HG02943 (cell line): Measurements from ENCODE around the gene ANKH.

Experiments
- ATAC-seq: cut with Tn5 transposase; IDR thresholded peaks from one replicate; pipeline ENCODE4 v1.9.1; 2021; ENCODE audit warnings: mild to moderate bottlenecking, low read depth, moderate library complexity; ENCODE audit not compliant: unreplicated experiment

ANKH gene

DNA sequence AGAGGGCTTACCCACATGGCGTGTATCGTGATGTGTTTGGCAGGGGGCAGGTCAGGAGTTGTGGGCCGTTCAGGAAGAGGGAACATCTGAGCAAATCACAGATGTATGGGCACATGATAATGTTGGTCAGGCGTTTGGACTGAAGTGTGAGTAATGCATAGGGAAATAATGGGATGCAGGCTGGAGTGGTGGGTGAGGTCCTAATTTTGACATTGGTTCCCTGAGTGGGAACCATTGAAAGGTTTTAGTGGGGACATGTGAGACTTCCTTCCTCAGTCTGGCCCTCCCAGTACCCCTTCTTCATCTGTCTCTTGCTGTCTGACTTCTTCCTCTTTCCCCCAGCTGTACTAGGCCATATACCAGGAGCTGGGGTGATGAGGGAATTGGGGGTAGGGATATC, 199.5 kb downstream of the ANKH start:
- no peak for ATAC-seq

DNA sequence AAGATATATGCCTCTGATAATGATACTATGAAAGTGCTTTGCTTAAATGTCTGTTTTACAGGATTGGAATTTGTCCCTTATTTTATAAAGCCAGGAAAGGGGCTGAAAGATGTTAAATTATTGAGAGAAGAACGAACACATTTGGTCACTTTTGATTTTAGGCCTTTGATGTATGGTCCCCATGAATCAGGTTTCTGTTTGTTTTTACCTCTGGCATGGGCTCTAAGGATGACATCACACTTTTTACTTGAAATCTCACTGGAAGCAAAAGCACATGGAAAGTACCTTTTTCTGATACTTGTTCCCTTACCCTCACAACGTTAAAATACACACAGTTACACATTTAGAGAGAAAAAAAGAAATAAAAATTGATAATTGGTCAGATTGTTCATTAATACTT, 200.2 kb downstream of the ANKH start:
- no peak for ATAC-seq

DNA sequence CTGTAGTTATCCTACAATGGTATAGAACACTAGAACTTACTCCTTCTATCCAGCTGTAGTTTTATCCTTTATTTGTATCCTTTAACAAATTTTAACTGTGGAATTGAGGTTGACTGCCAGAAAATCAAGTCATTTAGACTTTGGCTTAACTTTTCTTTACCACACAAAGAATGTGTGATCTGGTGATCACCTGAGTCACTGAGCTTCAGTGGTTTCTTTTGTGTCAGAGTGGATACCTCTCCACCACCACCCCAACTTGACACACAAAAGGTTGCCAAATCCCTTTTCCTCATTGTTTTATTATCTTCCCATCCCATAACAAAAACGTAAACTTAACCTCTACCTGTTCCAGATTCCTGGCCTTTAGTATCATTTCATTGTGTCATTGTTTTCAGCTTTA, 201.6 kb downstream of the ANKH start:
- ATAC-seq = no peak

DNA sequence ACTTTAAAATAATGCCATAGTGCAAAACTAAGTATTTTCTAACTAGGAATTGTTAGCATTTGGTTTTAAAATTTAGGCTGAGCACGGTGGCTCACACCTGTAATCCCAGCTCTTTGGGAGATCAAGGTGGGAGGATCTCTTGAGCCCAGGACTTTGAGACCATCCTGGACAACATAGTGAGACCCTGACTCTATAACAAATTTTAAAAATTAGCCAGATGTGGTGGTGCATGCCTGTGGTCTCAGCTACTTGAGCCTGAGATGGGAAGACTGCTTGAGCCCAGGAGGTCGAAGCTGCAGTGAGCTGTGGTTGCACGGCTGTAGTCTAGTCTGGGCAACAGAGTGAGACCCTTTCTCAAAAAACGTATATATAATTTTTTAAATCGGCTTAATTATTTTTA, 202.2 kb downstream of the ANKH start:
- ATAC-seq = no peak

DNA sequence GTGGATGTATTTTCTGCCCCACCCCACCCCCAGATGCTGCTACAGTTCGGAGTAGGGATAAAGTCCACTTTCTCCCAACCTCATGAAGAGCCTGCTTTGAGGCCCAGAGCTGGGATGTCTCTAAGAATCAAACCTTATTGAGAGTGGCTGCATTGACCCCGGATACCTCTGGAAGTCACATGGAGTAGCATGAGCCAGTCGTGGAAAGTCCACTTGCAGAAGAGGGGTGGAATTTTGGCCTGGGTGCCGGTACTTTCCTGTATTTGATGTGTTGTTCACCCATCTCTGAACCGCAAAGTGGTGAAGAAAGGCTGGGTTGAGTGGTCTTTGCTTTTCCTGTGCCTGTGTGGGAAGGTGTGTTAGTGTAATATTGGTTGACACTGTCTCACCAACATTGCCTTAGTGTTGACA, 203.4 kb downstream of the ANKH start:
- no peak for ATAC-seq

DNA sequence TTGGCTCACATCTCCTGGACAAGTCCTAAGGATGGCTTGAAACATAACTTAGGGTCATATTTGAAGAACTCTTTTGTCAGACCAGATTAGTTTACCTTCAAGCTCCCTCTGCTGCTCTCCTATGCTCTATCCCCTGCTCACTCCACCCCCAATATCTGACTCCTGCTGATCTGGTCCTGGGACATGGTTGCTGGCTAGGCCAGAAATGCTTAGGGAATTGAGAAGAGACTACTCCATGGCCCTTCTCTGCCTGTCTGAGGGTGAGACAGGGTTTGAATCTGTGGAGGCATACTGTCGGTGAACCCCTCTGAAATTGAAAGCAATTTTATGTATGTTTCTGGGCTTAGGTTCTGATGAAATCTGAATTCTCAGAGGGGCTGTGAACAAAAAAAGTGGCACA, 203.8 kb downstream of the ANKH start:
- no peak for ATAC-seq

DNA sequence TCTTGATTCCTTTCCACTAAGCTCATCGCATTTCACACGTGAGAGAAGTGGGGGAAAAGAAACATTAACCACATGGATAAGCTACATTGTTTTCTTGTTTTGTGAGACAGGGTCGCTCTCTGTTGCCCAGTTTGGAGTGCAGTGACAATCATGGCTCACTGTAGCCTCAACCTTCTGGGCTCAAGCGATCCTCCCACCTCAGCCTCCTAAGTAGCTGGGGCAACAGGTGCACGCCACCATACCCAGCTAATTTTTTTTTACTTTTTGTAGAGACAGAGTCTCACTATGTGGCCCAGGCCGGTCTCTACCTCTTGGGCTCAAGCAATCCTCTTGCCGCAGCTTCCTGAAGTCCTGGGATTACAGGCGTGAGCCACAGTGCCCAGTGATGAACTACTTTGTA, 204.3 kb downstream of the ANKH start:
- no peak for ATAC-seq

DNA sequence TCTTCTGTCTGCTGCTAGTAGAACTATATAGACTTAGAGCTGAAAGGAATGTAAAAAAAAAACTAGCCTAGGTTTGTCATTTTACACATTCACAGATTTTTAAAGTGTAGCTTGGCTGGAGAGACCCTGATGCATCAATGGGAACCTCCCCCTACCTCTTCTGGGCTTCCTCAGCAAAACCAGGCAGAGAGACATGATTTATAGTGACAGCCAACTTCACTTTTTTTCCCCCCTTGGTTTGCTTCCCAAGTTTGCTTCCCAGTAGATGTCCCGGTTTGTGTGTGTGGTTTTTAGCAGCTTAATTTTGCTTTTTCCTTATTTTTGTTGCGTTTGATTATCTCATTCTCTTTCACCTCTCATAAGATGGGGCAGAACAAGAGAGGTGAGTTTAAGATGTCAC, 205.2 kb downstream of the ANKH start:
- ATAC-seq = no peak

DNA sequence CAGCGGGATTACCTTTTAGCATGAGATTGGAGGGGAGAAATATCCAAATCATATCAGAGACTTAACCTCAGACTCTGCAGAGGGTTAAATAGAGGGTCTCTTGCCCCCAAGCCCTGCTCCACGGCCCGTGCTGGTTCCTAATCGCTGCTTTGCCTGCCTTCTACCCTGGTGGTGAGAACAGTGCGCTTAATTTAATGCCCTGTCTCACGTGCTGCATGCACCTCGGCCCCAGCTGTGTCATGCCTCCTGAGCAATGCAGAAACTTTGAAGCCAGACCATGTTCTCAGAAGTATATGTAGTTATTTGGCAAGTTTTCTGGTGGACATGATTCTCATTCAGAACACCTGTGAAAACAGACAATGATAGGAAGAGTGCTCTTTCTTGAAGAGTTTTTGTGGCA, 205.6 kb downstream of the ANKH start:
- ATAC-seq = peak; percentile 38

DNA sequence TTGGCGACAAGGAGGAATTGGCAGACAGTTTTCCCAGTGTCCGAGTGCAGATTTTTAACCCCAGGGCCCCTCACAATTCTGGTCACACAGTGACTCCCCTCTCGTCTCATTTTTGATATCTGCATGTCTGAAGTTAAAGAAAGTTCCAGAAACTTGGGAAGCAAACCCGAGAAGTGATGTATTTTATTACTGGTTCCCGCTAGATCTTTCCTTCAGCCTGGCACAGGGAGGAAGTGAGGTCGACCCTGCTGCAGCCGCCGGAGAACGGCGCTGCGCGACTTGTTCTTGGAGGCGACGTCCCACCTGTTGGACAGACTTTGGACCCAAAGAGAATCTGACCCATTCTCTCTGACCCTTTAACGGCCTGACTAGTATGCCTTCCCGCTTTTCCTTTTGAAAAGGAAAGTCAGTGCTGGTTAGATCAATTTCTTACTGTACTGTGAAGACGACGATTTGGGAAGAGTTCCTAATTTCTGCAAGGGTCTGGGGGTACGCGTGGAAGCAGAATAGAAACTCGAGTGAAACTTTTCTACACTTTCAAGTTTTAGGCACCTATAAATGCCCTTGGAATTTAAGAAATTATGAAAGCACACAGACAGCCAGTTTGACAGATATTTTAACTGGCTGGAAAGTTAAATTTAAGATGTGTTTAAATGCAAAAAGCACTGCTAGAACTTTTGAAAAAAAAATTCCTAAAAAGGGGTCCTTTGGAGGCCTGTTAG, 206.3 kb downstream of the ANKH start:
- no peak for ATAC-seq

DNA sequence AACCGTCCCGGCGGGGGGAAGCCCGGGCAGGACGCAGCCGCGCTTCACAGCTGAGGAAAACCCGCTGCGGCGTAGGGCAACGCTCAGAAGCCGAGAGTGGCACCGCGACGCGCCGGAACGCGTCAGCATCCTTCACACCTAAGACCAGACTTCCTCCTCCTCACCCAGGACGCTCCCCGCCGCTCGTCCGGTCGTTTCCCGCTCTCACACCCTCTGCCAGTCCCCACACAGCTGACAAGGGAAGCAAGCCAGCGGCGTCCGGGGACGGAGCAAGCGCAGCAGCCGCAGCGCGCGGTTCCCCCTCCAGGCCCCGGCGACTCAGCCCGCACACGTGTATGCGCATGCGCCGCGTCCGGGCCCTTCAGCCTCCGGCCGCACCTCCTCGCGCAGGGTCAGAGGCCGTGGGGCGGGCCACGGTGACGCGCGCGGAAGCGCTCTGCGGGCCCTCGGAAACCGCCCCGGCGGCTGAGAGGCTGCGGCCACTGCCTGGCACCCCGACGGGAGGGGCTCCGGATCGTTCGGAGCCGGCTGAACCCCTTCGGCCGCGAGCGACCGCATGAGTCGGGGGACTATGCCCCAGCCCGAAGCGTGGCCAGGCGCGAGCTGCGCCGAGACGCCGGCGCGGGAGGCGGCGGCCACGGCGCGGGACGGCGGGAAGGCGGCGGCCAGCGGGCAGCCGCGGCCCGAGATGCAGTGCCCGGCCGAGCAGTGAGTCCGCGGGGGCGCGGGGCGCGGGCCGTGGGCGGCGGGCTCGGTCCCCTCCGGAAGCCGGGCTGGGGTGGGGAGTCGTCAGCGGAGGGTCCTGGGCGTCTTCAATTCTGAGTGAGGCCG, 207.1 kb downstream of the ANKH start, which contains the start of gene OTULIN:
Gene OTULIN, plus strand, starts transcription at position 449 of the 831 bp plus-strand sequence. Its CDS starts 108 bp downstream, at position 557.
- ATAC-seq = peak; percentile 52

DNA sequence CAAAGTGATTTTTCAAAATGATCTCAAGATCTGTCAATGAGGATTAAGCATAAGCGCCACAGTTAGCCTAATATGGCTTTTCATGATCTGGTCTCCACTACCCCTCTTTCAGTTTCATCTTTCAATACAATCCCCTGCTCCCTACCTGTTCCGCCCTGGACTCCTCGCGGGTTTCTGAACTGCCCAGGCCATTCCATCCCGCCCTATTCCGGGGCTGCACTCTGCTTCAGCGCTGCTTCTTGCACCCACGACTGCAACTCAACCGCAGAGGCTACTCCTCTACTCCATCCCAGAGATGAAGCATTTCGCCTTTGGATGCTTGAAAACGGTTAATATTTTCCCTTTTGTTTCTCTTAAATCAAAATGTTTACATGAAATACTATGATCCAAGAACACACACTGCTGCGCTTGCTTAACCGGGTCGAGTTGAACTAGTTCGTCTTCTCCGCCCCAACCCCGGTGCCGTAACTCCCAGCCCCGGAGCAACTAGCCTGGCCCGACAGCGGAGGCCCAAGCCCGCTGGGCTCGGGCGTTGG, 207.8 kb downstream of the ANKH start:
- peak; percentile 24 for ATAC-seq

DNA sequence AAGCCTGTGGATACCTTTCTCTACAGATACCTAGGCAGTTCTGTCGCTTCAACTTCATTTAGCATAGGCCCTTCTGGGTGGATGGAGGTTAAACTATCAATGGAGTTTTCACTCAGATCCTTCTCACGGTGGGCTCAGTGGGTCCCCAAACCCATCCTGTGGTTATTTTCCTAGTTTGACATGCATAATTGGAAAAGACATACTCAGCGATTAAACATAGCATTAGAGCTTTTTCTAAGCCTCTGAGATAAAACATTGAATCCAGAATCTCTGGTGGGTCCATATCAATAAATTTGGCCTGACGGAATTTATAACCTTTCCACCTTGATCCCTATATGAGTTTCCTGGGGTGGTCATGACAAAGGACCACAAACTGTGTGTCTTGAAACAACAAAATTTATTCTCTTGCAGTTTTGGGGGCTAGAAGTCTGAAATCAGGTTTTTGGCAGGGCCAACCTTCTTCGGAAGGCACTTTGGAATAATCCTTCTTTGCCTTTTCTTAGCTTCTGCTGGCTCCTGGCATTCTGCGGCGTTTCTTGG, 208.8 kb downstream of the ANKH start:
- ATAC-seq = no peak

DNA sequence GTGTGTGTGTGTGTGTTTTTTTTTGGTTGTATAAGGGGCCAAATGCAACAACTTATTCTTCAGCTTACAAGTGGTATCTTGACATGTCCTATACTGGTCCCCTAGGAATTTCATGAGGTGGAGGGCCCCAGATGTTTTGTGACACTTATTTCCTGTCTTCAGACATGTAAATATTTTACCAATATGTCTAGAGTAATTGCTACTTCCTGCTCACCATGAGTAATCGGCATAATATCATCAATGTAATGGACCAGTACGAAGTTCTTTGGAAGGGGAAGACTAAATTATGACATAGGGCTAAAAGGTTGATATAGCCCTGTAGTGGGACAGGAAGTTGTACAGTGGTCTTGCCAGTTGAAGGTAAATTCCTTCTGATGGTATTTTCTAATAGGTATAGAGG, 210.7 kb downstream of the ANKH start:
- ATAC-seq = no peak

DNA sequence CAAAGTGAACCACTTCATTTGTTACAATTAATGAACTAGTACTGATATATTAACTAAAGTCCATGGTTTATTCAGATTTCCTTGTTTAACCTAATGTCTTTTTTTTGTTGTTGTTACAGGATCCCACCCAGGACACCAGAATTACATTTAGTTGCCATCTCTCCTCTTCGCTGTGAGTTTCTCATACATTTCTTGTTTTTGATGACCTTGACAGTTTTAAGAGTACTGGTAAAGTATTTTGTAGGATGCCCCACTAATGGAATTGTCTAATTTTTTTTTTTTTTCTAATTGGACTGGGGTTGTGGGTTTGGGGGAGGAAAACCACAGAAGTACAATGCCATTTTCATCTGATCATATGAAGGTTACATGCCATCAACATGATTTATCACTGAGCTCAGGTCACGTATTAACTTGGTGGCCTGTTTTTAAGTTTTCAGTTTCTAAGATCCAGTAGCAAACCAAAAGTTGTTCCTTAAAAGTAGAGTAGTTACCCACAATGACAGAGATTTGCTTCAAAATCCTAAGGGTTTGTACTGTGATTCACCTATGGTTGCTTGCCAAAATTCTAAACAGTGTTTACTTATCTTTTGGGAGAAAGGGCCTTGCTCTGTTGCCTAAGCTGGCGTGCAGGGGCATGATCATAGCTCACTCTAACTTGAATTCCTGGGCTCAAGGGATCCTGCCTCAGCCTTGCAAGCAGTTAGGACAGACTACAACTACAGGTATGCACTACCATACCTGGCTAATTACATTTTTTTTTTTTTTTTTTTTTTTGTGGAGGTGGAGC, 211.6 kb downstream of the ANKH start:
- no peak for ATAC-seq

DNA sequence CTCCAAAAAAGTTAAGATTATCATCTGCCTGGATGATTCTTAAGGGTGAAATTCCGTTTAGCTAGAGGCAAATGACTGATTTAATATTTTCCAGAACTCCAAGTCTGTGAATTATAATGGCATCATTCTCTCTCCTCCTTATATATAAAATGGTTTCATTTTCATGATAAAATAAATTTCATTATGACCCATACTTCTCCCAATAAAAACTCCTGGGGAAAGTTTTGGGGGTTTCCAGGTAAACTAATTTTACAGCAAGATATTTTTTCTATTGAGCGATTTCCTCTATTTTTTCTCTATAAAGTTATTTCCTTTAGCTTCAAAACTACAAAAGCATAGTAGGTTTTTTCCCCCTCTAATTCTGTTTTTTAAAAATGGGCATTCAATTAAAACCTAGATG, 214.7 kb downstream of the ANKH start:
- ATAC-seq = no peak

DNA sequence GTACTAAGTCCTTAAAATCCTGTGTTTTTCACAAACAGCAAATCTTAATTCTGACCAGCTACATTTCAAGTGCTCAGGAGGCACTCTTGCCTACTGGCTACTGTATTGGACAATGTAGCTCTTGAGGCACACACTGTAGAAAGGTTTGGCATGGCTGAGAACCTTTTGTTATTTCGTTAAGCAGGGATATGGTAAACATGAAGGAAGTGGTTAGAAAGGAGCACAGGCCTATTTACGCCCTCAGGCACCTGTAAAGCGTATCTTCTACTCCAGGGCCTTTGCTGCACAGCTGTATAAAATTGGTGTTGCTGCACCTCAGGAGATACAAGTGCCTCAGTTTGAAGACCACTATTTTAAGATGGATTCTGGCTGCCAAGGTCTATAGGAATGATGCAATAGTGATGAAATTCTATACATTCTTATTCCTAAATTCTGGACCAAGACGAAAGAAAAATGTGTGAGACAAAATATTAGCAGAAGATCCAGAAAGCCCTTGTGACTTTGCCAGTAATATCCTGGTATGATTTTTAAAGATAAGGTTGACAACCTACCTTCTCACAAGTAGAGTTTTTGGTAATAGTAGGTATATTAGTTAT, 216.3 kb downstream of the ANKH start:
- ATAC-seq = no peak
